Measurements from ENCODE around the gene ZDHHC12.

The ZDHHC12 gene

GRCh38 chr9:128713941-128714573, 9.9 kb downstream of the ZDHHC12 start:
- no peak overlapping the region for H3K4me3 ChIP-seq (ENCODE audit: low read depth, low read length)
- H3K23ac ChIP-seq (ENCODE audit: low read length), result no peak overlapping the region
- no peak overlapping the region for H3K4ac ChIP-seq (ENCODE audit: low read depth, low read length)
- H3K9ac ChIP-seq (ENCODE audit: low read length), result no peak overlapping the region
- peaks cover 2% of the 10 kb centered on the region for H3K9me3 ChIP-seq (ENCODE audit: insufficient read depth, low read depth, low read length)
- H3K79me2 ChIP-seq (ENCODE audit: control insufficient read depth, insufficient read depth, low read length, poor library complexity), result no peaks in the 10 kb centered on the region
- no peaks in the 10 kb centered on the region for H3K79me1 ChIP-seq (ENCODE audit: low read length)
- H4K91ac ChIP-seq (ENCODE audit: low read depth, low read length), result no peak overlapping the region
- no CpG with 5 or more reads among the region's 19 CpGs for WGBS (ENCODE audit: extremely low coverage, insufficient coverage, insufficient read length)
- no peaks in the 10 kb centered on the region for H3K4me1 ChIP-seq (ENCODE audit: control insufficient read depth in 1 of 2, insufficient read depth in 2 of 2, low read length in 2 of 2)
- no peak overlapping the region for H2AK5ac ChIP-seq (ENCODE audit: low read length)
- no peak overlapping the region for H4K12ac ChIP-seq (ENCODE audit: low read depth, low read length)
- no peak for DNase-seq
- H3K14ac ChIP-seq (ENCODE audit: low read length), result no peak overlapping the region
- H2AFZ ChIP-seq (ENCODE audit: insufficient read depth, low read length, poor library complexity), result no peak overlapping the region
- no peaks in the 10 kb centered on the region for H3K27me3 ChIP-seq (ENCODE audit: insufficient read depth, low read length)
- no peak overlapping the region for H3K4me2 ChIP-seq (ENCODE audit: low read length)
- no peak overlapping the region for H2BK12ac ChIP-seq (ENCODE audit: low read length)
- H3K27ac ChIP-seq (ENCODE audit: low read depth, low read length), result no peak overlapping the region
- H3K36me3 ChIP-seq (ENCODE audit: control insufficient read depth in 1 of 2, insufficient read depth in 2 of 2, low read length in 2 of 2), result peaks cover 26% of the 10 kb centered on the region in 2 experiments
- no peak overlapping the region for H3K18ac ChIP-seq (ENCODE audit: low read length)
- no peak overlapping the region for H2BK120ac ChIP-seq (ENCODE audit: insufficient read depth, low read length, poor library complexity)
- no peak overlapping the region for H2BK5ac ChIP-seq (ENCODE audit: low read depth, low read length, poor library complexity)
- no peak overlapping the region for H4K8ac ChIP-seq (ENCODE audit: low read depth, low read length)

- no peak overlapping the region for H2BK120ac ChIP-seq (ENCODE audit: insufficient read depth, low read length, poor library complexity)
- no peak overlapping the region for H3K4me3 ChIP-seq (ENCODE audit: low read depth, low read length)
- no peak overlapping the region for H4K91ac ChIP-seq (ENCODE audit: low read depth, low read length)
- H2AK5ac ChIP-seq (ENCODE audit: low read length), result no peak overlapping the region
- H3K27me3 ChIP-seq (ENCODE audit: insufficient read depth, low read length), result no peaks in the 10 kb centered on the region
- H3K4ac ChIP-seq (ENCODE audit: low read depth, low read length), result no peak overlapping the region
- no peak overlapping the region for H3K4me2 ChIP-seq (ENCODE audit: low read length)
- H3K9ac ChIP-seq (ENCODE audit: low read length), result no peak overlapping the region
- no peaks in the 10 kb centered on the region for H3K4me1 ChIP-seq (ENCODE audit: control insufficient read depth in 1 of 2, insufficient read depth in 2 of 2, low read length in 2 of 2)
- no peak overlapping the region for H3K18ac ChIP-seq (ENCODE audit: low read length)
- no peaks in the 10 kb centered on the region for H3K79me2 ChIP-seq (ENCODE audit: control insufficient read depth, insufficient read depth, low read length, poor library complexity)
- H4K12ac ChIP-seq (ENCODE audit: low read depth, low read length), result no peak overlapping the region
- no peak for DNase-seq
- H3K27ac ChIP-seq (ENCODE audit: low read depth, low read length), result no peak overlapping the region
- H3K36me3 ChIP-seq (ENCODE audit: control insufficient read depth in 1 of 2, insufficient read depth in 2 of 2, low read length in 2 of 2), result peaks cover 24 to 26% of the 10 kb centered on the region in 2 experiments
- peaks cover 2% of the 10 kb centered on the region for H3K9me3 ChIP-seq (ENCODE audit: insufficient read depth, low read depth, low read length)
- no peak overlapping the region for H3K14ac ChIP-seq (ENCODE audit: low read length)
- H3K79me1 ChIP-seq (ENCODE audit: low read length), result no peaks in the 10 kb centered on the region
- no peak overlapping the region for H2BK12ac ChIP-seq (ENCODE audit: low read length)
- no peak overlapping the region for H2BK5ac ChIP-seq (ENCODE audit: low read depth, low read length, poor library complexity)
- no peak overlapping the region for H3K23ac ChIP-seq (ENCODE audit: low read length)
- WGBS (ENCODE audit: extremely low coverage, insufficient coverage, insufficient read length), result no CpG with 5 or more reads among the region's 13 CpGs
- no peak overlapping the region for H2AFZ ChIP-seq (ENCODE audit: insufficient read depth, low read length, poor library complexity)
- no peak overlapping the region for H4K8ac ChIP-seq (ENCODE audit: low read depth, low read length)
Observed at GRCh38 chr9:128713411-128713780, 10.5 kb downstream of the ZDHHC12 start.

- H2BK12ac ChIP-seq (ENCODE audit: low read length), result no peak overlapping the region
- no peak overlapping the region for H4K8ac ChIP-seq (ENCODE audit: low read depth, low read length)
- H2AFZ ChIP-seq (ENCODE audit: insufficient read depth, low read length, poor library complexity), result no peak overlapping the region
- no peak overlapping the region for H3K23ac ChIP-seq (ENCODE audit: low read length)
- H3K27ac ChIP-seq (ENCODE audit: low read depth, low read length), result no peak overlapping the region
- H2AK5ac ChIP-seq (ENCODE audit: low read length), result no peak overlapping the region
- H3K79me2 ChIP-seq (ENCODE audit: control insufficient read depth, insufficient read depth, low read length, poor library complexity), result no peaks in the 10 kb centered on the region
- H3K36me3 ChIP-seq (ENCODE audit: control insufficient read depth in 1 of 2, insufficient read depth in 2 of 2, low read length in 2 of 2), result peaks cover 23 to 26% of the 10 kb centered on the region in 2 experiments
- no peaks in the 10 kb centered on the region for H3K79me1 ChIP-seq (ENCODE audit: low read length)
- H3K4ac ChIP-seq (ENCODE audit: low read depth, low read length), result no peak overlapping the region
- H3K4me2 ChIP-seq (ENCODE audit: low read length), result no peak overlapping the region
- no peak overlapping the region for H4K12ac ChIP-seq (ENCODE audit: low read depth, low read length)
- H3K27me3 ChIP-seq (ENCODE audit: insufficient read depth, low read length), result no peaks in the 10 kb centered on the region
- no peak for DNase-seq
- H2BK120ac ChIP-seq (ENCODE audit: insufficient read depth, low read length, poor library complexity), result no peak overlapping the region
- no peak overlapping the region for H2BK5ac ChIP-seq (ENCODE audit: low read depth, low read length, poor library complexity)
- H3K4me3 ChIP-seq (ENCODE audit: low read depth, low read length), result no peak overlapping the region
- peaks cover 2% of the 10 kb centered on the region for H3K9me3 ChIP-seq (ENCODE audit: insufficient read depth, low read depth, low read length)
- H3K18ac ChIP-seq (ENCODE audit: low read length), result no peak overlapping the region
- H4K91ac ChIP-seq (ENCODE audit: low read depth, low read length), result no peak overlapping the region
- no peak overlapping the region for H3K9ac ChIP-seq (ENCODE audit: low read length)
- no peak overlapping the region for H3K14ac ChIP-seq (ENCODE audit: low read length)
- WGBS (ENCODE audit: extremely low coverage, insufficient coverage, insufficient read length), result no CpG with 5 or more reads among the region's 26 CpGs
- no peaks in the 10 kb centered on the region for H3K4me1 ChIP-seq (ENCODE audit: control insufficient read depth in 1 of 2, insufficient read depth in 2 of 2, low read length in 2 of 2)
Observed at GRCh38 chr9:128712451-128713410, 11.2 kb downstream of the ZDHHC12 start.

- peaks cover 18 to 19% of the 10 kb centered on the region in 2 experiments for H3K36me3 ChIP-seq (ENCODE audit: control insufficient read depth in 1 of 2, insufficient read depth in 2 of 2, low read length in 2 of 2)
Observed at GRCh38 chr9:128707446-128707845, 16.5 kb downstream of the ZDHHC12 start.

More at GRCh38 chr9:128707446-128707845, 16.5 kb downstream of the ZDHHC12 start:
- Histone ChIP-seq H3K18ac (ENCODE audit: low read length) (no peak overlapping the region), H4K8ac (ENCODE audit: low read depth, low read length) (no peak overlapping the region), H3K79me1 (ENCODE audit: low read length) (peaks cover 3% of the 10 kb centered on the region), H4K91ac (ENCODE audit: low read depth, low read length) (no peak overlapping the region), H2BK12ac (ENCODE audit: low read length) (no peak overlapping the region), H3K27me3 (ENCODE audit: insufficient read depth, low read length) (no peaks in the 10 kb centered on the region), H3K23ac (ENCODE audit: low read length) (no peak overlapping the region), H3K4me1 (ENCODE audit: control insufficient read depth in 1 of 2, insufficient read depth in 2 of 2, low read length in 2 of 2) (peaks cover 4 to 6% of the 10 kb centered on the region in 2 experiments), H4K12ac (ENCODE audit: low read depth, low read length) (no peak overlapping the region), H3K9ac (ENCODE audit: low read length) (no peak overlapping the region), H2AFZ (ENCODE audit: insufficient read depth, low read length, poor library complexity) (no peak overlapping the region), H3K9me3 (ENCODE audit: insufficient read depth, low read depth, low read length) (peaks cover 3% of the 10 kb centered on the region), H3K4me2 (ENCODE audit: low read length) (no peak overlapping the region), H3K4ac (ENCODE audit: low read depth, low read length) (no peak overlapping the region), H3K27ac (ENCODE audit: low read depth, low read length) (no peak overlapping the region), H2BK5ac (ENCODE audit: low read depth, low read length, poor library complexity) (no peak overlapping the region), H3K14ac (ENCODE audit: low read length) (no peak overlapping the region), H2BK120ac (ENCODE audit: insufficient read depth, low read length, poor library complexity) (no peak overlapping the region), H2AK5ac (ENCODE audit: low read length) (no peak overlapping the region), H3K4me3 (ENCODE audit: low read depth, low read length) (no peak overlapping the region), H3K79me2 (ENCODE audit: control insufficient read depth, insufficient read depth, low read length, poor library complexity) (peaks cover 3% of the 10 kb centered on the region)
- no peak for DNase-seq
- no CpG with 5 or more reads among the region's 8 CpGs for WGBS (ENCODE audit: extremely low coverage, insufficient coverage, insufficient read length)

All from trophoblast cell (in vitro differentiated cells and primary cell).